ENCODE measurements around the gene NKD1. TPM values are rescaled to one million over a fixed set of nuclear protein-coding genes. Genes with fewer than 3 reads are reported as not detected.
"Not testable (repeated sequence)": the region's sequence is repeated elsewhere in the genome, so short reads cannot be mapped to it uniquely, and the experiment has no call there.

NKD1 gene
- total RNA-seq, 2 experiments from 2014 or later: 0.81 to 1.3 TPM

- Mint-ChIP-seq H3K9me3 (no peaks in the 10 kb centered on the region), H3K4me3 (no peak overlapping the region), H3K27me3 (peaks cover 8% of the 10 kb centered on the region), H3K4me1 (no peaks in the 10 kb centered on the region), H3K36me3 (ENCODE audit: low read depth) (no peaks in the 10 kb centered on the region), H3K27ac (no peak overlapping the region)
- ChIA-PET CTCF (interaction anchor here (0.5 kb wide), 1 partner anchor 136 kb away, joined by 3 read pairs; no protein-coding TSS in a partner anchor), POLR2A (no interaction called here)
- no peak for DNase-seq
These were observed 12.5 kb upstream of the NKD1 start for GRCh38 chr16:50535506-50536257.

- H3K27me3 Mint-ChIP-seq; H3K27ac Mint-ChIP-seq; POLR2A ChIA-PET; H3K4me3 Mint-ChIP-seq; H3K9me3 Mint-ChIP-seq; H3K36me3 Mint-ChIP-seq (ENCODE audit: low read depth); CTCF ChIA-PET; DNase-seq; H3K4me1 Mint-ChIP-seq: not testable (repeated sequence)
These were observed 11.9 kb upstream of the NKD1 start for GRCh38 chr16:50536258-50536645.

GRCh38 chr16:50537533-50538290, 10.5 kb upstream of the NKD1 start:
- Mint-ChIP-seq H3K36me3 (ENCODE audit: low read depth) (no peaks in the 10 kb centered on the region), H3K9me3 (peaks cover under 1% of the 10 kb centered on the region), H3K4me3 (no peak overlapping the region), H3K27ac (no peak overlapping the region), H3K4me1 (no peaks in the 10 kb centered on the region), H3K27me3 (peaks cover 22% of the 10 kb centered on the region)
- ChIA-PET POLR2A (no interaction called here), CTCF (interaction anchor here (0.8 kb wide), 1 partner anchor 12 kb away, joined by 3 read pairs; no protein-coding TSS in a partner anchor)
- DNase-seq: no peak

DNA sequence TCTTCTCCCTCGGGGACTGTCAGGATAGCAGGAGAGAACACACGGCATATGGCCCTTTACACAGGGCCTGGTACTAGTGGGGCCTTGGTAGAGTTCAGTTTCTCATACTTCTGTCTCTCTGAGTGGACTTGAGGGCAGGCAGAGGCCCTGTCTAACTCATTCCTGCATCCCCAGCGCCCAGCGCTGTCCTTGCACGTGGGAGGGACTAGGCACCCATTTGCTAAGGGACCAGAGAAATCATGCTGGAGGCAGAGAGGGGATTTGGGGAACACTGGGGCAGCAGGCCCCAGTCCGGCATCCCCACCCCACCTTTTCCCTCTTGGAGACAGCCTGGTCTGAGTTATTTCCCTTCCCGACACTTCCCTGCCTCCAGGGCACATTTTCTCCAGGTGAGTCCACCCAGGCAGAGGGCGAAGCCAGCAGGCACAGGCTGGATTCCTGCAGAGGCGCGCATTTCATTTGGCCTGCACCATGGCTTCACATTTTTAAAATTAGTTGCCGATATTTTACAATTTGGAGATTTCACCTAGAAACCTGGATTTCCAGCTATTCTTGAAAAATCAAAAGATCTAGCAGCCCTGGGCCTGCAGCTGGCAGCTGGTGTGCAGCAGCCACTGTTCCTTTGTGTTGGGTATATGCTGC, 9.7 kb upstream of the NKD1 start:
- CTCF ChIA-PET: no interaction called here
- POLR2A ChIA-PET: no interaction called here
- H3K27ac Mint-ChIP-seq: no peak overlapping the region

GRCh38 chr16:50539053-50539695, 9.0 kb upstream of the NKD1 start:
- Mint-ChIP-seq H3K4me1 (no peaks in the 10 kb centered on the region), H3K27me3 (peaks cover 35% of the 10 kb centered on the region), H3K9me3 (peaks cover 15% of the 10 kb centered on the region), H3K36me3 (ENCODE audit: low read depth) (peaks cover 5% of the 10 kb centered on the region), H3K4me3 (no peak overlapping the region), H3K27ac (no peak overlapping the region)
- ChIA-PET POLR2A (no interaction called here), CTCF (no interaction called here)
- DNase-seq: no peak

More for the DNA sequence above, 9.7 kb upstream of the NKD1 start:
- Mint-ChIP-seq H3K4me3 (no peak overlapping the region), H3K4me1 (no peaks in the 10 kb centered on the region), H3K9me3 (peaks cover 9% of the 10 kb centered on the region), H3K36me3 (ENCODE audit: low read depth) (no peaks in the 10 kb centered on the region), H3K27me3 (peaks cover 29% of the 10 kb centered on the region)
- no peak for DNase-seq

GRCh38 chr16:50539822-50540710, 8.1 kb upstream of the NKD1 start:
- Mint-ChIP-seq H3K4me1 (no peaks in the 10 kb centered on the region), H3K36me3 (ENCODE audit: low read depth) (peaks cover 6% of the 10 kb centered on the region), H3K27me3 (peaks cover 44% of the 10 kb centered on the region), H3K4me3 (no peak overlapping the region), H3K27ac (no peak overlapping the region), H3K9me3 (peaks cover 20% of the 10 kb centered on the region)
- ChIA-PET CTCF (no interaction called here), POLR2A (no interaction called here)
- no peak for DNase-seq

GRCh38 chr16:50540711-50541007, 7.5 kb upstream of the NKD1 start:
- H3K27ac Mint-ChIP-seq: no peak overlapping the region
- DNase-seq: no peak
- peaks cover 6% of the 10 kb centered on the region for H3K36me3 Mint-ChIP-seq (ENCODE audit: low read depth)
- no peaks in the 10 kb centered on the region for H3K4me1 Mint-ChIP-seq
- ChIA-PET CTCF (no interaction called here), POLR2A (no interaction called here)
- H3K4me3 Mint-ChIP-seq: no peak overlapping the region
- H3K9me3 Mint-ChIP-seq: peaks cover 20% of the 10 kb centered on the region
- H3K27me3 Mint-ChIP-seq: peaks cover 49% of the 10 kb centered on the region

DNA sequence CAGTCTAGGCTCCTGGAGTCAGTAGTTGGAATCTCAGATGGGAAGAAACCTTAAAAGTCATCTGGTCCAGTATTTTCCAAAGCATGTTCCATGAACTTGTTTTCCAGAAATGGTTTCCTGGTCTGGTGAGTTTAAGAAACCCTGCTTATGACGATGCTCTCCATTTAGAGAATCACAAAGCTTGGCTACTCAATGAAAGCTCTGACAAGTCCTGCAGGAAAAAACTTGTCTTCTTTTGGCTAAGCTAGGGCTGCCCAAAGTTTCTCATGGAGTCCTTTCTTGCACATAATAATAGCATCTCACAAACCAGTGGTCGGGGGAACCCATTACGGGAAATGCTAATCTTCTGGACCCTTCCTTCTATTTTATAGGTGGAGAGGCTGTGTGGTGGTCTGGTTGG, 5.5 kb upstream of the NKD1 start:
- ChIA-PET CTCF (interaction anchor here (0.8 to 1.2 kb wide), 2 partner anchors 173 to 518 kb away, joined by 3 to 6 read pairs; partner anchors contain the start of genes BRD7 and CNEP1R1), POLR2A (no interaction called here)
- H3K27me3 Mint-ChIP-seq: peaks cover 57% of the 10 kb centered on the region
- peaks cover 20% of the 10 kb centered on the region for H3K9me3 Mint-ChIP-seq
- H3K27ac Mint-ChIP-seq: no peak overlapping the region
- H3K4me3 Mint-ChIP-seq: no peak overlapping the region
- DNase-seq: no peak
- peaks cover 7% of the 10 kb centered on the region for H3K4me1 Mint-ChIP-seq
- H3K36me3 Mint-ChIP-seq (ENCODE audit: low read depth): peaks cover 6% of the 10 kb centered on the region

- no peak overlapping the region for H3K4me3 Mint-ChIP-seq
- POLR2A ChIA-PET: no interaction called here
- CTCF ChIA-PET: no interaction called here
- peaks cover 20% of the 10 kb centered on the region for H3K9me3 Mint-ChIP-seq
- H3K36me3 Mint-ChIP-seq (ENCODE audit: low read depth): peaks cover 6% of the 10 kb centered on the region
- DNase-seq: no peak
- peaks cover 69% of the 10 kb centered on the region for H3K27me3 Mint-ChIP-seq
- peaks cover 15% of the 10 kb centered on the region for H3K4me1 Mint-ChIP-seq
- H3K27ac Mint-ChIP-seq: no peak overlapping the region
These were observed 2.1 kb upstream of the NKD1 start for GRCh38 chr16:50546125-50546524.

GRCh38 chr16:50547340-50548124, 664 bp upstream of the NKD1 start:
- POLR2A ChIA-PET: no interaction called here
- peak; percentile 86 for DNase-seq
- peaks cover 15% of the 10 kb centered on the region for H3K4me1 Mint-ChIP-seq
- CTCF ChIA-PET: interaction anchor here (0.6 to 1.1 kb wide), 3 partner anchors 98 to 259 kb away, joined by 3 to 5 read pairs (median 4); no protein-coding TSS in a partner anchor
- H3K9me3 Mint-ChIP-seq: peaks cover 20% of the 10 kb centered on the region
- peaks cover 67% of the 10 kb centered on the region for H3K27me3 Mint-ChIP-seq
- H3K4me3 Mint-ChIP-seq: peak overlapping the region; percentile 80
- peaks cover 6% of the 10 kb centered on the region for H3K36me3 Mint-ChIP-seq (ENCODE audit: low read depth)
- H3K27ac Mint-ChIP-seq: peak overlapping the region; percentile 73

DNA sequence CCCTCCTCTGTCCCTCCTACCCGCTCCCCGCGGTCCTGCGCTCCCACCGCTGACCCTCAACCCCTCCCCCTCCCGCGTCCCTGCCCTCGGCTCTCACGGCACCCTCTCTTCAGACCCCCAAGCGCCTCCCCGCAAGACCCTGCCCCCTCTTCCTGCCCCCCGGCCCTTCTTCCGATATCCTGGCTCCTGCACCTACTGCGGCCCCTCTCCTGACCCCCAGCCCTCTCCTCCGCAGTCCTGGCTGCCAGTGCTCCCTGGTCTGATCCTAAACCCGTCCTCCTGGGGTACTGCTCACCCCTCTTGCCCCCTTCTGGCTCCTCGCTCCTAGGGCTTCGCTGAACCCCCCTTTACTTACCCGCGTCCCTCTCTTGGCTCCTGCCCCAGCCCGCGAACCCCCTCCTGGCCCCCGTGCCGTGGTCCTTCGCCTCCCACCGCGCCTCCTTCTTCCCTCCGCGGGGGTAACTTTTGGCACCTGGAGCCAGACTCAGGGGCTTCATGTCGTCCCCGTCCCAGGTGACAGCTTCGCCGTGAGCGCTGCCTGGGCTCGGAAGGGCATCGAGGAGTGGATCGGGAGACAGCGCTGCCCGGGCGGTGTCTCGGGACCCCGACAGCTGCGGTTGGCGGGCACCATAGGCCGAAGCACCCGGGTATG, 839 bp downstream of the NKD1 start:
- no peak for DNase-seq

More for the DNA sequence above, 839 bp downstream of the NKD1 start:
- ChIA-PET CTCF (interaction anchor here (1.1 to 1.3 kb wide), 2 partner anchors 12 to 116 kb away, joined by 3 read pairs; no protein-coding TSS in a partner anchor), POLR2A (no interaction called here)
- peaks cover 6% of the 10 kb centered on the region for H3K9me3 Mint-ChIP-seq
- peaks cover 2% of the 10 kb centered on the region for H3K36me3 Mint-ChIP-seq (ENCODE audit: low read depth)
- H3K4me3 Mint-ChIP-seq: peak overlapping the region; percentile 63
- no peak overlapping the region for H3K27ac Mint-ChIP-seq
- peaks cover 15% of the 10 kb centered on the region for H3K4me1 Mint-ChIP-seq
- H3K27me3 Mint-ChIP-seq: peaks cover 59% of the 10 kb centered on the region

Measured in activated CD4-positive, alpha-beta T cell treated with anti-CD3 and anti-CD28 coated beads, Interleukin-2, amount 10 ng/mL, durations not matched to agents 7 days and 5 days (primary cell).